Measurements from ENCODE around the gene EIF4E1B.

The EIF4E1B gene

DNA sequence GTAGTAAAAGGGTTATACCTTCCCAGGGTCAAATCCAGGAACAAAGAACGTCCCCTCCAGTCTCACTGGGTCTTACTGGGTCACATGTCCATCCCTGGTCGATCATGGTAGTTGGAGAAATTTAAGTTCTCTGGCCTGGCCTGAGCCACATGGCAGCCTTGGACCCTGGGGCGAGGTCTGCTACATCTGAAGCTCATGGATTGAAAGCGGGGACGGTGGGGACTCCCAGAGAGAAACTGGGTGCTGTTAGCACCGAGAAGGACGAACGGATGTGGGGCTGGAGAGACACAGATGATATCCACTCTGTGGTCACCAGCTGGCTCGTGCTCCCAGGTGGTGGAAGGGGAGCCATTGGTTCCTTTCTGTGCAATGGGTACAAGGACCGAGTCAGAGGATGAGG, 63.7 kb downstream of the EIF4E1B start:
- DNase-seq: no peak

DNA sequence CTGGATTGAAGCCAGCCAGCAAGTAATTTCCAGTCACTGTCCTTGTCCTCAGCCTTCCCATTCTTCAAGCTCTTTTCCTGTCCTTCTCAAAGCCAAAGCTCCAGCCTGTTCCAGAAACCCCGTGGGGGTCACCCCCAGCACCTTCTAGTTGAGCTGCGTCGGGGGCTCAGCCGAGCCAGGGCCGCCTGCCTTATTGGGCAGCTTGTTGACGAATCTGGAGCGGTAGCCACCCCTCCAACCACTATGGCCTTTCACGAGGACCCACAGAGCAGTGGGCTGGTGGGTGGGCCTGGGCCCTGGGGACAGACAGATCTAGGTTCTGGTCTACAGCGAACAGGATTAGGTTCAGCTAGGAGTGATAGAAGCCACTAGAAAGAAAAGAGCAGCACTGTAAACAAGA, 64.2 kb downstream of the EIF4E1B start:
- DNase-seq: no peak

DNA sequence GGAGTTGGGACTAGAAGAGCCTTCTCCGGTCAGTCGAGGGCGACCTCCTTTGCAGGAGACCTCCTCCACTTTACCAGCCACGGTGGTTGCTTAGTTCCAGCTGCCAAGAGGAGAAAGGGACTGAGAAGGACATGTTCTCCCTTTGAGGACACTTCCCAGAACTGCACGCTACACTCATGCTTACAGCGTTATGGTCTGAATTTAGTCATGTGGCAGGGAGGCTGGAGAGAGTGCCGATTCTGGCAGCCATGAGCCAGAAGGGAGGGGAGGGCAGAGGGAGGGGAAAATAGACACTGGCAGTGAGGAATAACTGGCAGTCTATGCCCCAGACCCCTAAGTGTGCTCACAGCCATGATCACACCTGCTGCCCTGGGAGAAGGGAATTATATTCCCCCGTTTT, 64.6 kb downstream of the EIF4E1B start:
- DNase-seq: no peak
